HG03520 (cell line): ENCODE results near the gene CCNL2.
"Not testable (repeated sequence)": the region's sequence is repeated elsewhere in the genome, so short reads cannot be mapped to it uniquely, and the experiment has no call there.

Experiments
- ATAC-seq: cut with Tn5 transposase; IDR thresholded peaks from one replicate; pipeline ENCODE4 v1.9.1; 2021; ENCODE audit warnings: mild to moderate bottlenecking, moderate library complexity; ENCODE audit not compliant: unreplicated experiment

CCNL2 gene

DNA sequence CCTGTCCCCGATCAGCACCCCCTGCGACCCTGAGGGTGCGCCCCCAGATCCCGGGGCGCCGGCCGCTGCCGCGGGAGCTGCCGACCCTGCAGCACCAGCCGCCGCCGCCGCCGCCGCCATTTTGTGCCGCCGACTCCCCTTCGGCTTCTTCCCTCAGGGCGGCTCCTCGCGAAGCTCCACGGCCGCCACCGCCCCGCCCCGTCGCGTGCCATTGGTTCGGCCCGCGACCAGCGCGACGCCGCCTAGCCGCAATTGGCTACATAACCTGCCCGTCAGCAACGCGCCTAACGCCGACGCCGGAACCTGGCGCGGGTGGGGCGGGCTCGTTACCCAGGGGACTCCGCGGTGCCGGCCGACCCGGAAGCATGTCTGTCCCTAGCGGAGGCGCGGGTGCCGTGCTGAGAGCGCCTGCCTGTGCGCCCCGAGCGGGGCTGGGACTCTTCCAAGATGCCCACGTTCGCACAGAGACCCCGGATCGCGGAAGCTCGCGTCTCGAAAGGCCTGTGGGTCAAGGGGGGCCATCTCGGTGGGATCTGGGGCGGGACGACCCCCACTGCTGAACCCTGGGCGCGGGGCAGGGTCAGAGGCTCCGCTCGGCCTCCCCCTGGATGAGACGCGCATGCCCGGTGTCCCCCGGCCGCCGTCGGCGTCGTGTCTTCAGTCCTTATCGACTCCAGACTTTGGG lies at the start of gene CCNL2:
CCNL2 (minus strand) TSS at position 149 of the 685 bp plus-strand sequence; CDS start at position 120, 29 bp downstream.
- ATAC-seq, result peak; percentile 88

GRCh38 chr1:1446631-1447030 lies 47.5 kb upstream of the CCNL2 start:
- not testable (repeated sequence) for ATAC-seq

DNA sequence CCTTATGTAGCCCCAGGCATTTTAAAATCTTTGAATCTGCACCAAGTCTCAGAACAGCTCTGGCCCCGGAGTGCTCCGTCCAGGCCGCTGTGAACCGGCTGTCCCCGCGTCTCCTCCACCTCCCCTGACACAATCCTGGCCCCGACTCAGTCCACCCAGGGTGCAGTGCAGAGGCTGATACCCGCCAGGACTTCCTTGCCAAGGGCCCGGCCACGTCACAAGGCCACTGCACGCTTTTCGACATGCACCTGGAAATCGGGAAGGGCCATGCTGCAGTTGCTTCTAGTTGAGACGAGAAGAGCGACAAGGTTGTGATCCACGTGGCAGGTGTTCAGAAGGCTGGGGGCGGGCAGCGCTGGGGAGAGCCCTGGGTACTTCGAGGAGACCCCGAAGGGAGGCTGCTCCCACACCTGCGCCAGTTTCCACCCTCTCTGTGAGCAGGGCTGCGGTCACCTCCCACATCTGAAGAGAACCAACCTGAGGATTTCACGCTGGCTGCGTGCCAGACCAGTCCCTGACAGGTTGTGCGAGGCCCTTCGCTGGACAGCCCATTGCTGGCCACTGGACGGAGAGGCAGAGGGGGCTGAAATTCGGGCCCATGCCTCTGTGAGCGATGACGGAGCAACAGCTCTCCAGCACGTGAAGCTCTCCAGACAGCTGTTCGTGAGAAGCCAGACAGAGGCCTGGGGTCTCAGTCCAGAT lies 43.1 kb upstream of the CCNL2 start:
- no peak for ATAC-seq

DNA sequence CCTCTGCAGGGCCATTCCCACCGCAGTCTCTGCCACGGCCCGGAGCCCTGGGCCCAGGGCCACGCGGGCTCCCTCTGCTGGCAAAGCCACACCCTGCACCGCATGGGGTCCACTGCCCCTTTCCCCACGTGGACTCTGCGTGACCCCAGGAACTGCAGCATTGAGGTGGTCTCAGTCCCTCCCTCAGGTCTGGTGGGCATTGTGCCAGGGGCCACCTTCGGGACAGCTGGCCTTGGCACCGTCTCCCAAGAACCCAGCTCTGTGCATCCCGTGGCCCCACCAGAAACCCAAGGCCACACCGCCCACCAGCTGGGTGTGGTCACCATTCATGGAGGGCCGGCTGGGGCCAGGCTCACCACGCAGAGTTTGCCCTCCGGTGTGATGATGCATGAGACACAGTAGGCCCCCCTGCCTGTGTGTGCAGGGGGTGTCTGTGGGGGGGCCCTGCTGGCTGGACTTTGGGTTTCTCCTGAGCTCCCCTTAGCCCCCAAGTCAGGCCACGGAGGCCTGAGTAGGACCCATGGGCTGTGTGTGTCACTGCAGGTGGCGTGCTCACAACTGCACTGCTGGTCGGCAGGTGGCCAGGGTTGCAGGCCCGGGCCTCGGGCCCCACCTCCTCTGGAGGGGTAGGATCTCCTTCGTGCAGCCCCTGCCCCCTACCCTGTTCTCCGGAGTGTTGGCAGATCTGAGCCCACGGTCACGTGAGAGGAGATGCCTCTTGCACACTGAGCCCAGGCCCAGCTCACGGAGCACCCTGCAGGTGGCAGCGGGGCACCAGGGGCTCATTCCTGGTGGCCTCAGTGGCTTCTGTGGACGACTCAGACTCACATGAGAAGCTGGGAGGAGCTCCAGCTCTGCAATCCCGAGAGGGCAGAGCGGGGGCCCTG lies 42.1 kb upstream of the CCNL2 start:
- ATAC-seq, result no peak

DNA sequence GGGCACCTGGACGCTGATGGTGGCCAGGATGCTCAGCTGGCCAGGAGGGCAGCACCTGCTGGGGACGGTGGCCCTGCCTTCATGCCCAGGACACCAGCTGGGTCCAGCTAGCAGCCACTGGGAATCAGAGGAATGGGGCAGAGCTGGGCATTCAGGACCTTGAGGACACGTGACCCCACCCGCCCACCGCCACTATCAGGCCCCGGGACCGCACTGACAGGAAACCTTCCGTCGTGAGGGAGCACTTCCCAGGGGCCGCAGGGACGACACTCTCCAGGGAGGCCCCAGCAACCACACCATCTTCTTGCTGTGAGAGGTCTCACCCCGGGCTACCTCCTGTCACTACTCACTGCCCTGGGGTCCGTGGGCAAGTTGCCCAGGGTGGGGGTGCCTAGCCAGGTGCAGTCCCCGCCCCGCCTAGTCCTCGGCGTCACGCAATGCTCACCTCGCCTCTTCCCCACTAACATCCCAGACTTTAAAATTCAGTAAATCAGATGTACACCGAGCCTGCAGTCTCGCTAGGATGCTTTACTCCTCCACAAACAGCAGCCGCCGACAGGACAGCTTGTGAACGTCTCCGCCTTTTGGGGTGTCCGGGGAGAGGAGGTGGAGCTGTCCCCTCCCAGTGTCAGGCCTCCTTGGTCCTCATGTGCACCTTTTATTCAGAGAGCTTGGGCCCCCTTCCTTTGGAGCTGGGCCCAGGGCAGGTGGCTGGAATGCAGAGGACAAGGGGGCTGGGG lies 41.3 kb upstream of the CCNL2 start:
- no peak for ATAC-seq

- no peak for ATAC-seq
Measured at GRCh38 chr1:1439546-1440261, 40.6 kb upstream of the CCNL2 start.

- no peak for ATAC-seq
Measured at GRCh38 chr1:1438531-1439381, 39.6 kb upstream of the CCNL2 start.

- ATAC-seq, result no peak
Measured at GRCh38 chr1:1437904-1438376, 38.8 kb upstream of the CCNL2 start.

- ATAC-seq, result no peak
Measured at GRCh38 chr1:1437033-1437903, 38.1 kb upstream of the CCNL2 start.

GRCh38 chr1:1436630-1437032 lies 37.5 kb upstream of the CCNL2 start:
- no peak for ATAC-seq

DNA sequence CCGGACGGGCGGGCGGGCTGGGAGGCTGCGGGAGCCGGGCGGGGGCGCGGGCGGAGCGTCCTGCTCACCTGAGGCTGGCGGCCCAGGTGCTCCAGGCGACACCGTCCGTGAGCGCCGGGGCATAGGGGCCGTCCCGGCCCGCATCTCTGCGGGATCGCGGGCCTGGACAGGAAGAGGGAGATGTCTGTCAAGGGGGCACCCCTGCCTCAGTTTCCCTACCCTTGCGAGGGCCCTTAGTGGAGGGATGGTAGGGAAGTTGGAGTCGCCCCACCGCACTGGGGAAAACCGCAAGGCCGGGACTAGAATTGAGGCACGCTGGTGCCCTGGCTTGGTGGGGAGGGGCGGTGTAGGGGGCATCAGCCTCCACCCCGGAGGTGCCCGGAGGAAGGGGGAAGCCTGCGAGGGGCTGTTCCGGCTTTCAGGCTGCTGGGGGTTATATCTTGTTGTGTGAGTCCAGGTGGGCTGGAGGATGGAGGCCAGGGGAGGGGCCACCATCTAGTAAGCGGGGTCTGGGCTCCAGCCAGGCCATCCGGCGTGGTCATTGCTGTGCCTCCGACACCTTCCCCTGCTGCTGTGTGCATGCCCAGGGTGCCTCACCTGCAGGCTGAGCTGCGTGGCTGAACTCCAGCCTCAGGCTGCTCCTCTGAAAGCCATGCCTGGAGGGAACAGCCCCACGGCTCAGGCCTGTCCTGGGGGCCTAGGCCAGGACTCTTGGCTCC lies 36.9 kb upstream of the CCNL2 start:
- no peak for ATAC-seq

GRCh38 chr1:1435106-1435903 lies 36.2 kb upstream of the CCNL2 start, which contains the start of gene VWA1:
VWA1 (plus strand) TSS chr1:1435690; CDS start chr1:1435749, 59 bp downstream.
- ATAC-seq, result no peak

GRCh38 chr1:1434824-1435105 lies 35.6 kb upstream of the CCNL2 start:
- no peak for ATAC-seq

DNA sequence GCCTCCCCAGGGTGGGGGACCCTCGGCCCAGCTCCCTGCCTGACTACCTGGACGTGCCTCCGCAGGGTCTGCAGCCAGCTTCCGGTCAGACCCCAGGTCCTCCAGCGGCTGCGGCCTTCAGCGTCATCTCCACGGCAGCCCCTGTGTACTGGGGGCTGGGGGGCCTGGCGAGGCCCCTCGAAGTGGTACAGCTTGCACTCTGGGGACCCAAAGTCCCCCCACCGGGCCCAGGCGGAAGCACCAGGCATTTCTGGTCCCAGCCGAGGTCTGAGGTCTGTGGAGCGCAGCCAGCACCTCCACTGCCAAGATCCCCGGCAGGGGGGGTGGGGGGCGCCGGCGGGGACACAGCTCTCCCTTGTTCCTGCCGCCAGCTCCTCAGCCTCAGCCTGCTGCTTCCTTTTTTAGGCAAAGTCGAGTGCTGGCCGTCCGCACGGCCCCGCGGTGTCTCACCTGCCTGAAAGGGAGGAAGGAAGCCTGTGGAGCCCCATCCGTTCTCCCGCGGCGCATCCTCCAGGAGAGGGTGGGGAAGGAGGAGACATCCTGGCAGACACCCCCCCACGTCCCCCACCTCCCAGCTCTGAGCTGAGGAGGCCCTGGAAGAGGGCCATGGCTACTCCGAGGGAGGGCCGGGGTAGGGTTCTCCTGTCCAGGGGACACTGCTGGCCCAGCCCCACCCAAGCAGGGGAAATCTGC lies 35.1 kb upstream of the CCNL2 start:
- ATAC-seq, result no peak

GRCh38 chr1:1433804-1434130 lies 34.6 kb upstream of the CCNL2 start:
- ATAC-seq, result no peak
